Fibroblast of villous mesenchyme (primary cell): ENCODE measurements around the gene SLC19A2. TPM values are rescaled to one million over a fixed set of nuclear protein-coding genes. Genes with fewer than 3 reads are reported as not detected.
"Not testable (repeated sequence)": the region's sequence is repeated elsewhere in the genome, so short reads cannot be mapped to it uniquely, and the experiment has no call there.

ENCODE experiments used
- DNase-seq: peaks from one replicate; pipeline ENCODE4 v3.0.0-alpha.2; 2010; ENCODE audit warnings: low read depth
- H3K4me3 ChIP-seq: 2 replicates; pipeline ENCODE4 v1.5.1; 2011; ENCODE audit warnings: low read depth, mild to moderate bottlenecking, low read length
- CTCF ChIP-seq: IDR thresholded peaks from 2 replicates; pipeline ENCODE4 v1.5.1; 2012; ENCODE audit warnings: low read depth, mild to moderate bottlenecking, low read length; ENCODE audit not compliant: insufficient read depth
- total RNA-seq: library from RNA; depleted of rRNA; stranded (reverse); fragments of >200 nt; gene quantifications from 2 replicates; pipeline ENCODE4 v1.2.3, GENCODE V29; 2012

SLC19A2 gene, protein sequence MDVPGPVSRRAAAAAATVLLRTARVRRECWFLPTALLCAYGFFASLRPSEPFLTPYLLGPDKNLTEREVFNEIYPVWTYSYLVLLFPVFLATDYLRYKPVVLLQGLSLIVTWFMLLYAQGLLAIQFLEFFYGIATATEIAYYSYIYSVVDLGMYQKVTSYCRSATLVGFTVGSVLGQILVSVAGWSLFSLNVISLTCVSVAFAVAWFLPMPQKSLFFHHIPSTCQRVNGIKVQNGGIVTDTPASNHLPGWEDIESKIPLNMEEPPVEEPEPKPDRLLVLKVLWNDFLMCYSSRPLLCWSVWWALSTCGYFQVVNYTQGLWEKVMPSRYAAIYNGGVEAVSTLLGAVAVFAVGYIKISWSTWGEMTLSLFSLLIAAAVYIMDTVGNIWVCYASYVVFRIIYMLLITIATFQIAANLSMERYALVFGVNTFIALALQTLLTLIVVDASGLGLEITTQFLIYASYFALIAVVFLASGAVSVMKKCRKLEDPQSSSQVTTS
- 7.3 and 7.7 TPM in 2 replicates for total RNA-seq

DNA sequence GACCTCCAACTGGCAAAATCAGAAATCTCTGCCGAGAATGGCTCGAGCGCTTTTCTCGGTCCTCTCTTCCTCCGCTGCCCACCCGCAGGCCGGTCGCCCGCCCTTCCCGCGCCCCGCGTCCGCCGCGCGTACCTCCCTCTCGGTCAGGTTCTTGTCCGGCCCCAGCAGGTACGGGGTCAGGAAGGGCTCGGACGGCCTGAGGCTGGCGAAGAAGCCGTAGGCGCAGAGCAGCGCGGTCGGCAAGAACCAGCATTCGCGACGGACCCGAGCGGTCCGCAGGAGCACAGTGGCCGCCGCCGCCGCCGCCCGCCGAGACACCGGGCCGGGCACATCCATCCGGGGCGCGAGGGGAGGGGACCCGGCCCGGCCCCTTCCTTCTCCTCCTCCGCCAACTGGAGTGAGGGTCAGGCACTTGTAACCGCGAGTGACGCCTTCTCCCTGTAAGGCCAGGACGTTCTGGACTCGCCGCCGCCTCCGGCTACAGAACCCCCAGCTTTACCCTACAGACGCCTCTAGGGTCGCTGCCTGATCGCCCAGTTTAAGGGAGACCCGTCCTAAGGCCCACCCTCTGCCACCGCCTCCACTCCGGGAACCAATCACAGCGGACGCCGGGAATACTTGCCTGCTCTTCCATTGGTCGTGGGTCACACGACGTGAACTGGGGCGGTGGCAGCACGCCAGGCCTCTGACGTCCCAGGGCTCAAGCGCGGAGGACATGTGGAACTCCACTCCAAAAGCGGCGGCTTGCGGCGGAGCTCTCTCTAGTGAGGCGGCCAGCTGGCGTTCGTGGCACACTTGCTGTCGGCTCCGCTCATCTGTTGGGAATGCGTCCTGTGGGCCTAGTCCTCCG lies at the start of gene SLC19A2:
Gene SLC19A2, minus strand, starts transcription at position 514 of the 850 bp plus-strand sequence. Its CDS starts 178 bp downstream, at position 336.
- peak; percentile 29 for TF ChIP-seq CTCF
- H3K4me3 ChIP-seq: peak within 1 kb of the TSS; percentile 76
- peak; percentile 100 for DNase-seq

DNA sequence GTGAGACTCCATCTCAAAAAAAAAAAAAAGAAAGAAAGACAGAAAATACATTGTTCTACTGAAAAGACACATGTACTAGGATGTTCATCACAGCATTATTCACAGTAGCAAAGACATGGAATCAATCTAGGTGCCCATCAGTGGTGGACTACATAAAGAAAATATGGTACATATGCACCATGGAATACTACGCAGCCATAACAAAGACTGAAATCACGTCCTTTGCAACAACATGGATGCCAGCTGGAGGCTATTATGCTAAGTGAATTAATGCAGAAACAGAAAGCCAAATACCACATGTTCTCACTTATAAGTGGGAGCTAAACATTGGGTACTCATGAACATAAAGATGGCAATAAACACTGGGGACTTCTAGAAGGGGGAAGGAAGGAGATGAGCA lies 48.9 kb upstream of the SLC19A2 start:
- no peak for TF ChIP-seq CTCF
- no peak for DNase-seq

GRCh38 chr1:169533528-169534190 lies 47.9 kb upstream of the SLC19A2 start:
- H3K4me3 ChIP-seq, DNase-seq: not testable (repeated sequence)

More for the DNA sequence above, 48.9 kb upstream of the SLC19A2 start:
- H3K4me3 ChIP-seq: no peak overlapping the region

GRCh38 chr1:169530448-169530847 lies 44.7 kb upstream of the SLC19A2 start:
- DNase-seq: no peak
- TF ChIP-seq CTCF: no peak
- no peak overlapping the region for H3K4me3 ChIP-seq

GRCh38 chr1:169529068-169529642 lies 43.4 kb upstream of the SLC19A2 start:
- TF ChIP-seq CTCF: no peak
- no peak for DNase-seq
- no peak overlapping the region for H3K4me3 ChIP-seq

- H3K4me3 ChIP-seq: no peak overlapping the region
- DNase-seq: no peak
- no peak for TF ChIP-seq CTCF
Observed at GRCh38 chr1:169528215-169529067, 42.7 kb upstream of the SLC19A2 start.
